NCI-H82 (cell line): Measurements from ENCODE around the gene CCDC175.

Experiments
- DNase-seq: peaks from one replicate; lab custom pipeline; 2025; lab: John Stamatoyannopoulos, UW

Gene CCDC175

GRCh38 chr14:59482541-59483331 is 93.9 kb downstream of the CCDC175 start:
- DNase-seq = no peak

GRCh38 chr14:59481871-59482540 is 94.6 kb downstream of the CCDC175 start:
- DNase-seq = no peak

- no peak for DNase-seq
Measured at GRCh38 chr14:59481407-59481806, 95.2 kb downstream of the CCDC175 start.

GRCh38 chr14:59480166-59480565 is 96.4 kb downstream of the CCDC175 start:
- no peak for DNase-seq

- DNase-seq = no peak
Measured at GRCh38 chr14:59478540-59478939, 98.1 kb downstream of the CCDC175 start.

- DNase-seq = no peak
Measured at GRCh38 chr14:59475709-59476108, 100.9 kb downstream of the CCDC175 start.

GRCh38 chr14:59474172-59474571 is 102.4 kb downstream of the CCDC175 start:
- DNase-seq = peak; percentile 68

GRCh38 chr14:59465316-59466135 is 111.1 kb downstream of the CCDC175 start, which contains the start of gene GPR135:
Gene GPR135, minus strand, starts transcription at chr14:59465380. Its CDS starts 154 bp downstream, at chr14:59465226.
- DNase-seq = no peak

- no peak for DNase-seq
Measured at GRCh38 chr14:59464486-59465315, 111.9 kb downstream of the CCDC175 start.

- no peak for DNase-seq
Measured at GRCh38 chr14:59463787-59464485, 112.7 kb downstream of the CCDC175 start.

GRCh38 chr14:59461891-59462290 is 114.7 kb downstream of the CCDC175 start:
- no peak for DNase-seq

GRCh38 chr14:59460378-59460777 is 116.2 kb downstream of the CCDC175 start:
- no peak for DNase-seq

GRCh38 chr14:59458486-59458885 is 118.1 kb downstream of the CCDC175 start:
- peak; percentile 13 for DNase-seq

- DNase-seq = peak; percentile 46
Measured at GRCh38 chr14:59455411-59455810, 121.2 kb downstream of the CCDC175 start.
